HEK293 (cell line): ENCODE measurements around the gene FER1L5.

Experiments
- BCL6B ChIP-seq: fragments of 450-650 bp; formaldehyde crosslinking; IDR thresholded peaks from 2 replicates; pipeline ENCODE4 v1.5.1; 2017; ENCODE audit warnings: missing biosample characterization, missing genetic modification characterization
- ZNF792 ChIP-seq: fragments of 450-650 bp; formaldehyde crosslinking; IDR thresholded peaks from 2 replicates; pipeline ENCODE4 v1.5.1; 2016; ENCODE audit warnings: missing biosample characterization, missing genetic modification characterization
- ZSCAN16 ChIP-seq: fragments of 450-650 bp; formaldehyde crosslinking; IDR thresholded peaks from 2 replicates; pipeline ENCODE4 v1.5.1; 2016; ENCODE audit warnings: missing biosample characterization, missing genetic modification characterization
- TF ChIP-seq, protein P1 (sequence below): fragments of 450-650 bp; formaldehyde crosslinking; IDR thresholded peaks from 2 replicates; pipeline ENCODE4 v1.5.1; 2016; ENCODE audit warnings: missing biosample characterization, missing genetic modification characterization
- TF ChIP-seq, protein P2 (sequence below): fragments of 450-650 bp; formaldehyde crosslinking; IDR thresholded peaks from 2 replicates; pipeline ENCODE4 v1.5.1; 2016; ENCODE audit warnings: missing biosample characterization, missing genetic modification characterization

DNA sequence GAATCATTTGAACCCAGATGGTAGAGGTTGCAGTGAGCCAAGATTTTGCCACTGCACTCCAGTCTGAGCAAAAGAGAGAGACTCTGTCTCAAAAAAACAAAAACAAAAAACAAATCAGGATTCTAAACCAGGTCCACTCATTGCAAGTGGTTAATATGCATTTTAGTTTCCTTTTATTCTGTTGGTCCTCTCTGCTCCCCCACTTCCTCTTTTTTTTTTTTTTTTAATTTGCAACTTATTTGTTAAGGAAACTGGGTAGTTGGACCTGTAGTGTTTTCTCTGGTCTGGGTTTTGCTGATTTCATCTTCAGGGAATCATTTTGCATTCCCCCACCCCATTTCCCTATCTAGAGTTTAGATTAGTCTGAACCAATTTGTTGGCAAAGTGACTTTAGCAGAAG lies 14.0 kb downstream of the FER1L5 start:
- TF ChIP-seq, protein P1, sequence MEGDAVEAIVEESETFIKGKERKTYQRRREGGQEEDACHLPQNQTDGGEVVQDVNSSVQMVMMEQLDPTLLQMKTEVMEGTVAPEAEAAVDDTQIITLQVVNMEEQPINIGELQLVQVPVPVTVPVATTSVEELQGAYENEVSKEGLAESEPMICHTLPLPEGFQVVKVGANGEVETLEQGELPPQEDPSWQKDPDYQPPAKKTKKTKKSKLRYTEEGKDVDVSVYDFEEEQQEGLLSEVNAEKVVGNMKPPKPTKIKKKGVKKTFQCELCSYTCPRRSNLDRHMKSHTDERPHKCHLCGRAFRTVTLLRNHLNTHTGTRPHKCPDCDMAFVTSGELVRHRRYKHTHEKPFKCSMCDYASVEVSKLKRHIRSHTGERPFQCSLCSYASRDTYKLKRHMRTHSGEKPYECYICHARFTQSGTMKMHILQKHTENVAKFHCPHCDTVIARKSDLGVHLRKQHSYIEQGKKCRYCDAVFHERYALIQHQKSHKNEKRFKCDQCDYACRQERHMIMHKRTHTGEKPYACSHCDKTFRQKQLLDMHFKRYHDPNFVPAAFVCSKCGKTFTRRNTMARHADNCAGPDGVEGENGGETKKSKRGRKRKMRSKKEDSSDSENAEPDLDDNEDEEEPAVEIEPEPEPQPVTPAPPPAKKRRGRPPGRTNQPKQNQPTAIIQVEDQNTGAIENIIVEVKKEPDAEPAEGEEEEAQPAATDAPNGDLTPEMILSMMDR (tag by site-specific recombination), result no peak
- no peak for TF ChIP-seq BCL6B
- TF ChIP-seq ZNF792 (tag by site-specific recombination), result no peak
- TF ChIP-seq ZSCAN16 (tag by site-specific recombination), result no peak
- TF ChIP-seq, protein P2, sequence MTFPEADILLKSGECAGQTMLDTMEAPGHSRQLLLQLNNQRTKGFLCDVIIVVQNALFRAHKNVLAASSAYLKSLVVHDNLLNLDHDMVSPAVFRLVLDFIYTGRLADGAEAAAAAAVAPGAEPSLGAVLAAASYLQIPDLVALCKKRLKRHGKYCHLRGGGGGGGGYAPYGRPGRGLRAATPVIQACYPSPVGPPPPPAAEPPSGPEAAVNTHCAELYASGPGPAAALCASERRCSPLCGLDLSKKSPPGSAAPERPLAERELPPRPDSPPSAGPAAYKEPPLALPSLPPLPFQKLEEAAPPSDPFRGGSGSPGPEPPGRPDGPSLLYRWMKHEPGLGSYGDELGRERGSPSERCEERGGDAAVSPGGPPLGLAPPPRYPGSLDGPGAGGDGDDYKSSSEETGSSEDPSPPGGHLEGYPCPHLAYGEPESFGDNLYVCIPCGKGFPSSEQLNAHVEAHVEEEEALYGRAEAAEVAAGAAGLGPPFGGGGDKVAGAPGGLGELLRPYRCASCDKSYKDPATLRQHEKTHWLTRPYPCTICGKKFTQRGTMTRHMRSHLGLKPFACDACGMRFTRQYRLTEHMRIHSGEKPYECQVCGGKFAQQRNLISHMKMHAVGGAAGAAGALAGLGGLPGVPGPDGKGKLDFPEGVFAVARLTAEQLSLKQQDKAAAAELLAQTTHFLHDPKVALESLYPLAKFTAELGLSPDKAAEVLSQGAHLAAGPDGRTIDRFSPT, result no peak
